Activated naive CD4-positive, alpha-beta T cell treated with anti-CD3 and anti-CD28 coated beads, Interleukin-2, amount 50 U/mL, for 16 hours (primary cell): Measurements from ENCODE around the gene NCAPG.
A peak's percentile ranks its signal among the peaks of the same experiment; 100 is the strongest.

ENCODE experiments used
- DNase-seq: peaks from one replicate; pipeline ENCODE4 v3.0.0-alpha.2; 2020

NCAPG gene

GRCh38 chr4:17810260-17811077 lies at the start of gene NCAPG, which contains the start of gene DCAF16:
TSS of gene NCAPG (plus strand) at chr4:17810979. CDS start at chr4:17811078, 99 bp downstream.
TSS of gene DCAF16 (minus strand) at chr4:17810757. CDS start at chr4:17804141, 6,616 bp downstream.
- peak; percentile 99 for DNase-seq

- no peak for DNase-seq
These were observed 49.7 kb upstream of the NCAPG start for GRCh38 chr4:17761062-17761461.

GRCh38 chr4:17762726-17763125 lies 48.1 kb upstream of the NCAPG start:
- DNase-seq, result no peak

GRCh38 chr4:17763416-17763815 lies 47.4 kb upstream of the NCAPG start:
- DNase-seq, result no peak

GRCh38 chr4:17763931-17764330 lies 46.8 kb upstream of the NCAPG start:
- no peak for DNase-seq

GRCh38 chr4:17765514-17766286 lies 45.1 kb upstream of the NCAPG start:
- DNase-seq, result no peak

- no peak for DNase-seq
These were observed 43.8 kb upstream of the NCAPG start for GRCh38 chr4:17766826-17767458.

- DNase-seq, result no peak
These were observed 41.2 kb upstream of the NCAPG start for GRCh38 chr4:17769406-17770174.

GRCh38 chr4:17770845-17771244 lies 39.9 kb upstream of the NCAPG start:
- DNase-seq, result no peak

GRCh38 chr4:17771284-17771908 lies 39.4 kb upstream of the NCAPG start:
- no peak for DNase-seq

GRCh38 chr4:17773135-17773698 lies 37.6 kb upstream of the NCAPG start:
- no peak for DNase-seq

GRCh38 chr4:17778431-17778830 lies 32.3 kb upstream of the NCAPG start:
- DNase-seq, result no peak

GRCh38 chr4:17780501-17781299 lies 30.1 kb upstream of the NCAPG start:
- no peak for DNase-seq

- peak; percentile 11 for DNase-seq
These were observed 29.2 kb upstream of the NCAPG start, which contains the start of gene FAM184B for GRCh38 chr4:17781300-17782287. TSS of gene FAM184B (minus strand) at chr4:17781621. CDS start at chr4:17781299, 322 bp downstream.

GRCh38 chr4:17785858-17786257 lies 24.9 kb upstream of the NCAPG start:
- DNase-seq, result no peak

GRCh38 chr4:17786567-17786966 lies 24.2 kb upstream of the NCAPG start:
- no peak for DNase-seq

- no peak for DNase-seq
These were observed 23.5 kb upstream of the NCAPG start for GRCh38 chr4:17787315-17787714.

- no peak for DNase-seq
These were observed 21.8 kb upstream of the NCAPG start for GRCh38 chr4:17788956-17789355.

GRCh38 chr4:17794730-17795129 lies 16.0 kb upstream of the NCAPG start:
- DNase-seq, result no peak

GRCh38 chr4:17797808-17798207 lies 13.0 kb upstream of the NCAPG start:
- DNase-seq, result no peak
